NCI-H82 treated with DMSO at 0.1 percent for 48 hours (cell line): ENCODE data around the gene MRPL48.
A peak's percentile ranks its signal among the peaks of the same experiment; 100 is the strongest.
"Not testable (repeated sequence)": the region's sequence is repeated elsewhere in the genome, so short reads cannot be mapped to it uniquely, and the experiment has no call there.

ENCODE experiments used
- DNase-seq: peaks from one replicate; lab custom pipeline; 2025; ENCODE audit not compliant: unreplicated experiment; lab: John Stamatoyannopoulos, UW

Gene MRPL48

GRCh38 chr11:73838443-73839122 lies 50.9 kb downstream of the MRPL48 start:
- no peak for DNase-seq

DNA sequence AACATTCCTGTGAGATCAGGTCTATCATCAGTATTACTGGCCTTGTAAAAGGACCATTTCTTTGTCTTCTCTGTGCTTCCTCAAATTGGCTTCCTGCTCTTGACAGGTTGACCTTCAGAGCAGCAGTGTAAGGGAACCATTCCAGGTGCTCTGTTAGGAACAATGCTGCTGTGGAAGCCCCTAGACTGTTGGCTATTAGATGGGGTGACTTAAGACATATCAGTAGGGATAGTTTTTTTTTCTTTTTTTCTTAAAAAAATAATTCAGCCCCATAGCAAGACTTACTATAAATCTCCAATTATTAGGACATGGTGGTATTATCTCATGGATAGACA lies 51.4 kb downstream of the MRPL48 start:
- DNase-seq = no peak

DNA sequence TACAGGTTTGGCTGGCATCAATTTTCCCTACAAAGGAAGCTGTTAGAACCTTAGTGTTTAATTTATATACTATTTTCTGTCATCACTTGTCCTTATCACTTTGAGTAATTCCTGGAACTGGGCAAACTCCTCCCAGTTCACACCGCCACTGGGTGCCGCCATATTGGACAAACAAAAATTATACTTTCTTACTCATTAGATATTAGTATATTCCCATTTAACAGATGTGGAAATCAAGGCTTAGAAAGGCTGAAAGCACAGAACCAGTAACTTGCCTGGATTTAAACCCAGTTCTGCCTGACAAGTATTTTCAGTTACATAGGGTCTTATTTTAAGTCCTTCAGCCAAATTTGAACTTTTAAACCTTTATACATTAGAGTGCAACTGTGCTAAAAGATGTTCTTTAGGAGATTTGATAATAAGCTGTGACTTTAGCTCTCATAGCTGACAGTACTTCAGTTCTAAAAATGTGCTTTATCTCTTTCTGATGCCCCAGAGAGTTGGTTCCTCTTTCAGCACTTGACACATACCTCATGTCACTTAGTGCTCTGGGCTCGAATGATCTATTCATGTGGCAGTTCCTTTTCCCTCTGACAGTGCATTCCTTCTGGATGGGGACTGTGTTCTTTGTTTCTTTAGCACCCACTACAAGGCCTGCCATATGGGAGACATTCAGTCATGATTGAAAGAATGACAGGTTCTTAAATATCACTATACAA lies 63.5 kb downstream of the MRPL48 start:
- no peak for DNase-seq

GRCh38 chr11:73852049-73852448 lies 64.4 kb downstream of the MRPL48 start:
- DNase-seq = no peak

DNA sequence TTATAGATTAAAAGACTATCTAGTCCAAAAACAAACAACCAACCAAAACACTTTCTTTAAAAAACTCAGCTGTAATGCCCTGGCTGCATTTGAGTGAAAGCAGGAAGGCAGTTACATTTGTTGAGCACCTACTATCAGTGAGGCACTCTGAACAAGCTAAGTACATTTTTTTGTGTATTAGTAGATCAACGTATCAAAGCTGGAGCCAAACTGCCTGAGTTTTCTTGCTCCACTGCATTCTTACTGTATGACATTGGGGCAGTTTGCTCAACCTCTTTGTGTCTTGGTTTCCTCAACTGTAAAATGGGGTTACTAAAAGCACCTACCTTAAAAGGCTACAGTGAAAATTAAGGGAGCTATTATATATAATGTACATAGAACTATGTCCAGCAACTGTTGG lies 67.0 kb downstream of the MRPL48 start:
- DNase-seq = no peak

GRCh38 chr11:73856031-73856567 lies 68.4 kb downstream of the MRPL48 start:
- DNase-seq = no peak

GRCh38 chr11:73859671-73860070 lies 72.0 kb downstream of the MRPL48 start:
- DNase-seq = no peak

DNA sequence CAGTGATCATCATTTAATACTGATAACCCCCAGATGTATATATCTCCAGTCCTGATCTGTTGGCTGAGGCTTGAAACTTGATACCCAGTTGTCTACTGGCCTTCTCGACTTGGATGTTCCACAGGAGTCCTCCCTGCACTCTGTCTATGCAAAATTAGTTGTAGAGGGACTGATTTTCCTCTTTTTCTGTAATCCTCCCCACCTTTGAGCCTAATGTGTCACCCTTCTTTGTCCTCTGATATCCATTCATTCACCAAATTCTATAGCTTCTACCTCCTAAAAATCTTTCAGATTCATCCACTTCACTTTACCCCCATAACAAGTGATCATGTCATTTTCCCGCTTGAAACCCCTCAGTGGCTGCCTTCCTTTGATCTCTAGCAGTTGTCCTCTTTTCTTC lies 72.5 kb downstream of the MRPL48 start:
- DNase-seq = no peak

- no peak for DNase-seq
Observed at GRCh38 chr11:73862986-73863385, 75.3 kb downstream of the MRPL48 start.

DNA sequence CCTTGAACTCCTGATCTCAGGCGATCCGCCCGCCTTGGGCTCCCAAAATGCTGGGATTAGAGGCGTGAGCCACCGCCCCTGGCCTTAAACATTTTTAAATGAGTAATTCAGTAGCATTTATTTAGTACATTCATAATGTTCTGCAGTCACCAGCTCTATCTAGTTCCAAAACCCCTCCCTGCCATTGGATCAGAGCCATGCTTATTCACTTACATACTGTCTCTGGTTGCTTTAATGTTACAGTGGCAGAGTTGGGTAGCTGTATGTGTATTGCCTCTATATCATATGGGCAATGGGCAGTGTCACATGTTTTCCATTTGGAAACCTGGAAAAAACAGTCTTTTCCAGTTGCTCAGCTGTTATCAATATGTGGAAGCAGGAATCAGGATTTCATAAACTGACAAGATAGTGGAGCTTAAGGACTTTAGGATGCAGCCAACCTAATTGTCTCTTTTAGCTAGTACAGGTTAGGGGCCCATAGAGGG lies 78.5 kb downstream of the MRPL48 start:
- DNase-seq = no peak

- no peak for DNase-seq
Observed at GRCh38 chr11:73866586-73866996, 78.9 kb downstream of the MRPL48 start.

- no peak for DNase-seq
Observed at GRCh38 chr11:73869332-73869949, 81.8 kb downstream of the MRPL48 start.

DNA sequence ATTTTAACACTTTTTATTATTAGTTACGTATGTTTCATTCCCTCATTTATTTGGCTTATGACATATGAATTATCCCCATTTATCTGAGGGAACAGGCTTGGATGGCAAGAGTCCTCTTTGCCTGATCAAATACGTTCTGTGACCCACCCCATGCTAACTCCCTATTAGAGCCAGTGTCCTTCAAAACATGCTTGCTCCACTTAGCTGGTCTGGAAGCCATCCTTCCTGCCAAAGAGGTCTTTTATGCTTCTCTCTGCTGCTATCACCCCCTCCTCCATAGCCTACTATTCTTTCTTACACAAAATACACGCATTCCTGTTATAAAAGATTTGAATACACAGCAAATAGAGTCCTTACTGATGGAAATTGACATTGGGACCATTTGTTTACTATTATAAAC lies 82.6 kb downstream of the MRPL48 start:
- no peak for DNase-seq

DNA sequence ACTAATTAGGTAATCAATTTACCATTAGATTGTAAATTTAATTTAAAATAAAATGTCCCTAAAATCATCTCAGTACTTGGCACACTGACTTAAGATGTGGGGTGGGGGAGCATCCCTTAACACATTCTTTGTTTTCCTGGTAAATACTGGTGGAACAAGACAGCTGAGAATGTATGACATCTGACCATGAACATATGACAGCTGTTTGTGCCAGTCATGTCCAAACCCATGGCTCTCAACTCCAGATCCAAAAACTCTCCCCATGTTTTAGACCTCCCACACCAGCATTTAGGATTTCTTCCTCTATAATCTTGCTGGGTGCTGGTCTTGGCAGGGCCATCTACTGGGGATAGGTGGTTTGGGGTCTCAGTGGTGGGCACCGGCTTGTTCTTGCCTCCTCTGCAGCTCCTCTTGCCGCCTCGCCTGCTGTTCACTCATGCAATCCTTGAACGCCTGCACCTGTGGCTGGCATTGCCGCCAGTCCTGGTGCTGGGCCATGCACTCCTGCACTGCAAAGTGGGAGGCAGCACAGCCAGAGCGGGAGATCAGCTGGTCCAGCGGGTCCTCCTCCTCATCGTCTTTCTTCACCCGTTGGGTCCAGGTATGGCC lies 85.2 kb downstream of the MRPL48 start:
- no peak for DNase-seq

DNA sequence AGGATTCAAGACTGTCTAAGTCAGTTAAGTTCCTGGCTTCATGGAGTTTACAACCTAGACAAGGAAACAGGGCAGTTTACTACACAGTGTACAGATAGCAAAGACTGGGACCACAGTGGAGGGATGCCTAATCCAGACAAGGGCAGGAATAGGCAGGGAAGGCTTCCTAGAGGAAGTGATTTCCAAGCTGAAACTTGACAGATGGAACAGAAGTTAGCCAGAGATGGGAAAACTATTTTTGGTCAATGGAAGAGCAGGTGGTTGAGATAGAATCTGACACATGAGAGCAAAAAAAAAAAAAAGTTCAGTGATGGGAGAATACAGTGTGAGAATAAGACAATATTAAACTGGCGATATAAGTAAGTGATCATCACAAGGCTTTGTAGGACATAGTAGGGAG lies 87.7 kb downstream of the MRPL48 start:
- no peak for DNase-seq

- DNase-seq = no peak
Observed at GRCh38 chr11:73875840-73876239, 88.2 kb downstream of the MRPL48 start.

GRCh38 chr11:73876424-73877310 lies 89.0 kb downstream of the MRPL48 start, which contains the start of the genes COA4 and PAAF1:
Gene COA4, minus strand, starts transcription at chr11:73876846. Its CDS starts 3,468 bp downstream, at chr11:73873378.
Gene PAAF1, plus strand, starts transcription at chr11:73876999. Its CDS starts 23 bp downstream, at chr11:73877022.
- DNase-seq = peak; percentile 86

DNA sequence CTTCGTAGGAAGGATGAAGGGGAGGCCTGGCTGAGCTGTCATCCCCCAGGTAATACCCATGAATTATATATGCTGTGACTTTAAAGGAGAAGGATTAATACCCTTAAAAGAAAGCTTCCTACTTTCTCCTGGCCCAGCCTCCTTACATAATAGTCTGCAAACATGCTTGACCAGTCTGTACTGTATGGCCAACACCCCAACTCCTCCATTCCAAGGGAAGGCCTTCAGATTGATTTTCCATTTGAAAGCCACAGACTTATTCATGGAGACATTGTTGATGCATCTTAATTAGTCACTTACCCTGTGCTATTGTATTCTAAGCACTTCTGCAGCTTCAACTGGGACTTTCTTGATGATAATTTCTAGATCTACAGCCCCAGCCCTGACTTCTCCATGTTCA lies 91.1 kb downstream of the MRPL48 start:
- no peak for DNase-seq

GRCh38 chr11:73880449-73880848 lies 92.8 kb downstream of the MRPL48 start:
- DNase-seq = not testable (repeated sequence)

DNA sequence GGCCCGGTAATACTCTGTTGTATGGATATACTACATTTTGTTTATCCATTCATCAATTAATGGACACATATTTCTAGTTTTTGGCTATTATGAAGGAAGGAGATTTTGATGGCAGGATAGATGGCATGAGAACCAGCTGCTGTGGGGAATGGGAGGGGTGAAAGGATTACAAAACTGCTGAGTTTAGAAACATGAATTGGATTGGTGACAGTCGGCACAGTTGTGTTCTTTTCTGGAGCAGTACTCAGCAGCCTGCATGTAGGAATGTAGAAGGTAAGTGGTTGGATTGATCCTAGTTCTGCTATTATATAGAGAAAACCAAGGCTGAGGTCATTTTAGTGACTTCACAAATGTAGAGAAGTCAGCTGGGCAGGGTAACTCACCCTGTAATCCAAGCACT lies 96.2 kb downstream of the MRPL48 start:
- DNase-seq = no peak
